GM12878 (cell line): ENCODE measurements around the gene PLEKHF1.

Experiments
- BCL3 ChIP-seq: IDR thresholded peaks from 2 replicates; pipeline ENCODE4 v1.6.1; 2011; ENCODE audit warnings: borderline replicate concordance, low read depth, mild to moderate bottlenecking, moderate library complexity, low read length; ENCODE audit not compliant: insufficient read depth, poor library complexity, severe bottlenecking
- BRCA1 ChIP-seq: IDR thresholded peaks from 2 replicates; pipeline ENCODE4 v1.6.1; 2011; ENCODE audit warnings: low read depth, low read length, improper control_type of control experiment

- no peak for TF ChIP-seq BCL3
- no peak for TF ChIP-seq BRCA1
Measured at GRCh38 chr19:29625186-29625651, 40.0 kb upstream of the PLEKHF1 start.
